Measurements from ENCODE around the gene NCAPG2. TPM values are rescaled to one million over a fixed set of nuclear protein-coding genes. Genes with fewer than 3 reads are reported as not detected.

Gene NCAPG2
- total and polyA plus RNA-seq, 9 donors, result 3.2 to 9.3 (median 5.1) TPM

DNA sequence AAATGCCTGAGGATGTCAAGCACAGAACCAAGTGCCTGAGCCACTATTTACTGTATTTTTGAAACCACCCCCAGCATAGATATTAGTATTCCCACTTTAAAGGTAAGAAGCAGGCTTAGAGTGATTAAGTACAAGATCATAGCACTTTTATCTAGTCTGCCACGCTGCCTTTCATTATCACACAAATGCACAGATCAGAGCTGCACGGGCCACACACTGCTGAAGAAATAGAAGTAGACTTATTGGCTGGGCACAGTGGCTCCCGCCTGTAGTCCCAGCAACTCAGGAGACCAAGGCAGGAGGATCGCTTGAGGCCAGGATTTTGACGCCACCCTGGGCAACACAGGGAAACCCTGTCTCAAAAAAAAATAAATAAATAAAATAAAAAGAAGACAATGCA lies 38.2 kb downstream of the NCAPG2 start:
- 92 to 97% (median 96%) methylated on average over 5 of the region's 5 CpGs for WGBS, 3 donors

DNA sequence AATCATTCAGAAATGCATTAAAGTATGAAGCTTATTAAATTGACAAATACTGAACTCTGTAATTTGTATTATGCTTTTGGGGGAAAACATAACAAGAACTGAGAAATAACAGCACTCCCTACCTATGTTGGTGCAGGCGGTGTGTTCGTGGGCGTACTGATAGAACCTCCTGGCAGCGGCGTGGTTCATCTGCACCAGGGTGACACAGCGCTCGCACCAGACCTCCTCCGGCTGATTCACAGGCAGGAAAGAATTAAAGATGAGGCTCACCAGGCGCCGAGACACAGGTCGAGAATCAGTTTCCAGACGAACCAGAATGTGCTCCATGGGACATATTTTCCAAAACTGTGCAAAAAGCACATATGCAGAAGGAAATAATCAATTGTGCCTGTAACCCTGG lies 40.2 kb downstream of the NCAPG2 start:
- H3K4me3 ChIP-seq, result no peak overlapping the region
- 91 to 95% (median 95%) methylated on average over 12 of the region's 12 CpGs for WGBS, 3 donors
- no peak overlapping the region for H3K27ac ChIP-seq
- H3K36me3 ChIP-seq, result no peaks in the 10 kb centered on the region
- H3K27me3 ChIP-seq, result no peaks in the 10 kb centered on the region
- H3K9me3 ChIP-seq, result no peaks in the 10 kb centered on the region
- DNase-seq, result no peak
- no peaks in the 10 kb centered on the region for H3K4me1 ChIP-seq (ENCODE audit: insufficient read depth)
- TF ChIP-seq, protein P1, sequence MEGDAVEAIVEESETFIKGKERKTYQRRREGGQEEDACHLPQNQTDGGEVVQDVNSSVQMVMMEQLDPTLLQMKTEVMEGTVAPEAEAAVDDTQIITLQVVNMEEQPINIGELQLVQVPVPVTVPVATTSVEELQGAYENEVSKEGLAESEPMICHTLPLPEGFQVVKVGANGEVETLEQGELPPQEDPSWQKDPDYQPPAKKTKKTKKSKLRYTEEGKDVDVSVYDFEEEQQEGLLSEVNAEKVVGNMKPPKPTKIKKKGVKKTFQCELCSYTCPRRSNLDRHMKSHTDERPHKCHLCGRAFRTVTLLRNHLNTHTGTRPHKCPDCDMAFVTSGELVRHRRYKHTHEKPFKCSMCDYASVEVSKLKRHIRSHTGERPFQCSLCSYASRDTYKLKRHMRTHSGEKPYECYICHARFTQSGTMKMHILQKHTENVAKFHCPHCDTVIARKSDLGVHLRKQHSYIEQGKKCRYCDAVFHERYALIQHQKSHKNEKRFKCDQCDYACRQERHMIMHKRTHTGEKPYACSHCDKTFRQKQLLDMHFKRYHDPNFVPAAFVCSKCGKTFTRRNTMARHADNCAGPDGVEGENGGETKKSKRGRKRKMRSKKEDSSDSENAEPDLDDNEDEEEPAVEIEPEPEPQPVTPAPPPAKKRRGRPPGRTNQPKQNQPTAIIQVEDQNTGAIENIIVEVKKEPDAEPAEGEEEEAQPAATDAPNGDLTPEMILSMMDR (IDR thresholded peaks at IDR 0.05), result no peak
- TF ChIP-seq POLR2A (IDR thresholded peaks at IDR 0.05), result no peak
- TF ChIP-seq EP300 (IDR thresholded peaks at IDR 0.05), result no peak
- intact Hi-C loops (cut with DNase I), result no loop called here

More for the DNA sequence above, 38.2 kb downstream of the NCAPG2 start:
- Histone ChIP-seq H3K27ac (no peak overlapping the region), H3K27me3 (no peaks in the 10 kb centered on the region), H3K4me3 (no peak overlapping the region), H3K36me3 (no peaks in the 10 kb centered on the region), H3K9me3 (no peaks in the 10 kb centered on the region), H3K4me1 (ENCODE audit: insufficient read depth) (no peaks in the 10 kb centered on the region)
- intact Hi-C loops (cut with DNase I), result no loop called here
- TF ChIP-seq, protein P1 (IDR thresholded peaks at IDR 0.05), result no peak
- no peak for TF ChIP-seq POLR2A (IDR thresholded peaks at IDR 0.05)
- TF ChIP-seq EP300 (IDR thresholded peaks at IDR 0.05), result no peak
- no peak for DNase-seq

DNA sequence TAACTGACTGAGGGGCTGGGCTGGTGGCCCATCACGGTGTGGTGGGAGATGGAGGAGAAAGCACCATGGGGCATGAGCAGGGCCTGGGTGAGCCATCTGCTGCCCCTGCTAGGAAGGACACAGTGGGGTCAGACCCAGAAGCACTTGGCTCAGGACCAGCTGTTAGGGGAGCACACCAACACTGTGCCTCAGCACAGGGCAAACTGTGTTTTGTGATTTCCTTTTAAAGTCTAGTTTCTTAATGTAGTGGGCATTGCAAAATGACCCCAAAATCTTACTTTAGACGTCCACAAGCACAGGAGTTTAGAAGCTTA lies 41.2 kb downstream of the NCAPG2 start:
- 86 to 88% (median 87%) methylated on average over 2 of the region's 2 CpGs for WGBS, 3 donors
- Histone ChIP-seq H3K36me3 (no peaks in the 10 kb centered on the region), H3K4me1 (ENCODE audit: insufficient read depth) (no peaks in the 10 kb centered on the region), H3K4me3 (no peak overlapping the region), H3K9me3 (no peaks in the 10 kb centered on the region), H3K27me3 (no peaks in the 10 kb centered on the region), H3K27ac (no peak overlapping the region)
- intact Hi-C loops (cut with DNase I), result no loop called here
- TF ChIP-seq EP300 (IDR thresholded peaks at IDR 0.05), result no peak
- no peak for TF ChIP-seq POLR2A (IDR thresholded peaks at IDR 0.05)
- TF ChIP-seq, protein P1 (IDR thresholded peaks at IDR 0.05), result no peak
- DNase-seq, result no peak

DNA sequence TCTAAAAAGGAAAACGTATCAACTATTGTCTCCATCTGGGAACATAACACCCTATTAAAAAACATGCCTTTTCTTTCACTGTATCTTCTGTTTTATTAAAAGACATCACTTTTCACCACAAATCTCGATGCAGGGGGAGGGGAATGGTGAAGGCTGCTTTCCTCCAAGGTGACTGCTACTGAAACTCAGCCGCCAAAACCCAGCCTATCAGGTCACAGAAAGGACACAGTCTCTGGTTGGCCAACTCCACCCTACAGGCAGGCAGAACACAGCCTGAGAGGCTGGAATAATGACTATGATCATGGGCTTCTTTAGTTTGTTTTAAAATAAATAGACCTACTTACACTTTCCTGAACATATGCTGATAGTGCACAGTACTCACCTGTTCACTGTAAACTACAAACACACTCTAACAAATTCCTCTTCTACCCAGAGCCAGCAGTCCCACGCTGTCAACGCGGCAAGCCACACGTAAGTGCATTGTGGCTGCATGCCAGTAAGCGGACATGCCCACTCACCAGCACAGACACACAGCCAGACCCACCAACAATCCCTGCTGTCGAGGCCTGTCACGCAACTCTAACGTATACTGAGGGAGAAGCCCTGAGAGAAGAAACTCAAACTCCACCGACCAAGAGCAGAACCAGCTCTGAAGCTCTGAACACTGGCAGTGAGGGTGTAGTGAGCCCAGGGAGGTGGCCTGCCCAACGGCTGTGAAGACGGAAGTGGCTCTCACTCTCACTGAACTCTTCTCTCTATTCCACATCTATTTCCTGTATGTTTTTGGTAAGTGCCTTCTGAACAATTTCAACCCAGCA lies 41.8 kb downstream of the NCAPG2 start:
- Histone ChIP-seq H3K4me1 (ENCODE audit: insufficient read depth) (no peaks in the 10 kb centered on the region), H3K27ac (no peak overlapping the region), H3K9me3 (no peaks in the 10 kb centered on the region), H3K36me3 (no peaks in the 10 kb centered on the region), H3K27me3 (no peaks in the 10 kb centered on the region), H3K4me3 (no peak overlapping the region)
- intact Hi-C loops (cut with DNase I), result no loop called here
- WGBS, 3 donors, result 82 to 89% (median 89%) methylated on average over 14 of the region's 14 CpGs
- no peak for DNase-seq
- TF ChIP-seq, protein P1 (IDR thresholded peaks at IDR 0.05), result no peak
- TF ChIP-seq EP300 (IDR thresholded peaks at IDR 0.05) (no peak), POLR2A (IDR thresholded peaks at IDR 0.05) (no peak)
